ENCODE data around the gene SPINK8.

DNA sequence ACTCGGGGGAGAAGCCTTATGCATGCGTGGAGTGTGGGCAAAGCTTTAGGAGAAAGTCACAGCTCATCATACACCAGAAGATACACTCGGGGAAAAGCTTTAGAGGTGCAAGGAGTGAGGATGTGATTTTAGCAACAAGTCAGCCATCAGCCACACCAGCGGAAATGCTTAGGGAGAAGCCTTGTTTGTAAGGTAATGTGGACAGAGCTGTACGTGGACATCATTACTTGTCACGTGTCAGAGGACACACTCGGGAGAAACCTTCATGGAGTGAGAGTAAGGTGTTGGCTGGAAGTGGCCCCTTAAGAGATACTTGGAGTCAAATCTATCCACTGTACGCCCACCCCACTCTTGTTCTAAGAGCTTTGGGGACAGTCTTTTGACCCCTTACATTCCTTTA lies 63.9 kb downstream of the SPINK8 start:
- TF ChIP-seq POLR2A (IDR thresholded peaks at IDR 0.05) (no peak), CTCF (IDR thresholded peaks at IDR 0.05) (no peak)
